GM12891 (cell line): ENCODE results near the gene TM4SF1.

Source experiments
- PAX5 ChIP-seq: IDR thresholded peaks from 2 replicates; pipeline ENCODE4 v1.6.1; 2011; ENCODE audit warnings: low read length, moderate library complexity, mild to moderate bottlenecking; ENCODE audit not compliant: insufficient read depth, severe bottlenecking
- POLR2A ChIP-seq: IDR thresholded peaks from 2 replicates; pipeline ENCODE4 v1.6.1; 2011; ENCODE audit warnings: low read depth, low read length, control low read depth
- POLR2AphosphoS5 ChIP-seq: IDR thresholded peaks from 2 replicates; pipeline ENCODE4 v1.6.1; 2011; ENCODE audit warnings: low read depth, low read length, control low read depth
- POU2F2 ChIP-seq: IDR thresholded peaks from 2 replicates; pipeline ENCODE4 v1.6.1; 2011; ENCODE audit warnings: low read depth, mild to moderate bottlenecking, control low read depth, low read length, moderate library complexity
- SPI1 ChIP-seq: IDR thresholded peaks from 2 replicates; pipeline ENCODE4 v1.6.1; 2011; ENCODE audit warnings: low read depth, low read length, control low read depth
- TAF1 ChIP-seq: IDR thresholded peaks from 2 replicates; pipeline ENCODE4 v1.6.1; 2011; ENCODE audit warnings: low read depth, low read length, control low read depth

DNA sequence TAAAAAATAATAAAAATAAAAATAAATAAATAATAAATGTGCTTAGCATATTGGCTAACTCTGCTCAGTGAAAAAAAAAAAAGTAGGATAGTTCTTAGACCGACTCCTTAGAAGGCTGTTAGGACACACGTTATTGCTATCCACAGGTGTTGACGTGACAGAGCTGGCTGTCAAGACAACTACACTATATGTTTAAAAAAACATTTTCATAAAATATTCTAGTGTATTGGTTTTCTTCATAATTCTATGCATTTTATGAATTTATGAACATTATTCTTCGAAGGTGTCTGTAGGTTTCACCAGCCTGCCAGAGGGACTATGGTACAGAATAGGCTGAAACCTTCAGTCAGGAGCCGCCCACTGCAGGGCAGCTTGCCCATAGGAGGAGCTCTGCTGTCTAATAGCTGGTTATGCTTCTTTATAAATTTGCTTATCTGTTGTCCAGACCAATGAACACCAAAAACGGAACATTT, 9.2 kb downstream of the TM4SF1 start:
- TF ChIP-seq POLR2AphosphoS5 (no peak), PAX5 (no peak), TAF1 (no peak), POLR2A (no peak), POU2F2 (no peak), SPI1 (no peak)
